NCI-H1092 treated with DMSO at 0.1 percent for 48 hours (cell line): ENCODE results near the gene PINK1.
"Not testable (repeated sequence)": the region's sequence is repeated elsewhere in the genome, so short reads cannot be mapped to it uniquely, and the experiment has no call there.

Experiments
- DNase-seq: peaks from one replicate; lab custom pipeline; 2025; lab: John Stamatoyannopoulos, UW

The PINK1 gene

GRCh38 chr1:20648438-20648837 lies 15.2 kb downstream of the PINK1 start:
- DNase-seq: no peak

GRCh38 chr1:20648946-20649345 lies 15.7 kb downstream of the PINK1 start:
- no peak for DNase-seq

- DNase-seq: no peak
Measured at GRCh38 chr1:20652300-20652699, 19.0 kb downstream of the PINK1 start.

GRCh38 chr1:20654104-20654690 lies 20.9 kb downstream of the PINK1 start:
- no peak for DNase-seq

- no peak for DNase-seq
Measured at GRCh38 chr1:20657024-20657423, 23.8 kb downstream of the PINK1 start.

GRCh38 chr1:20658166-20658915 lies 25.1 kb downstream of the PINK1 start:
- no peak for DNase-seq

GRCh38 chr1:20660363-20660762 lies 27.1 kb downstream of the PINK1 start:
- DNase-seq: no peak

GRCh38 chr1:20660847-20661206 lies 27.6 kb downstream of the PINK1 start:
- DNase-seq: no peak

GRCh38 chr1:20661207-20662109 lies 28.2 kb downstream of the PINK1 start, which contains the start of gene DDOST:
DDOST (minus strand) TSS chr1:20661369; CDS start chr1:20661350, 19 bp downstream.
- peak; percentile 99 for DNase-seq

GRCh38 chr1:20662110-20662475 lies 28.8 kb downstream of the PINK1 start:
- DNase-seq: no peak

GRCh38 chr1:20663365-20663764 lies 30.1 kb downstream of the PINK1 start:
- no peak for DNase-seq

- no peak for DNase-seq
Measured at GRCh38 chr1:20663969-20664715, 30.9 kb downstream of the PINK1 start.

- no peak for DNase-seq
Measured at GRCh38 chr1:20665726-20666125, 32.5 kb downstream of the PINK1 start.

GRCh38 chr1:20666146-20666545 lies 32.9 kb downstream of the PINK1 start:
- no peak for DNase-seq

- no peak for DNase-seq
Measured at GRCh38 chr1:20666804-20667203, 33.5 kb downstream of the PINK1 start.

- no peak for DNase-seq
Measured at GRCh38 chr1:20668581-20668980, 35.3 kb downstream of the PINK1 start.

GRCh38 chr1:20670936-20671335 lies 37.7 kb downstream of the PINK1 start:
- DNase-seq: no peak

- DNase-seq: no peak
Measured at GRCh38 chr1:20672265-20672632, 39.0 kb downstream of the PINK1 start.

GRCh38 chr1:20673626-20674025 lies 40.4 kb downstream of the PINK1 start:
- DNase-seq: not testable (repeated sequence)

GRCh38 chr1:20678599-20678998 lies 45.3 kb downstream of the PINK1 start:
- no peak for DNase-seq

- DNase-seq: no peak
Measured at GRCh38 chr1:20680269-20680668, 47.0 kb downstream of the PINK1 start.

- no peak for DNase-seq
Measured at GRCh38 chr1:20681999-20682398, 48.7 kb downstream of the PINK1 start.
